GM21528 (cell line): ENCODE results near the gene KRT3.

ENCODE experiments used
- ATAC-seq: cut with Tn5 transposase; IDR thresholded peaks from one replicate; pipeline ENCODE4 v1.9.1; 2021; ENCODE audit warnings: mild to moderate bottlenecking, moderate library complexity; ENCODE audit not compliant: unreplicated experiment, low FRiP score

The KRT3 gene

GRCh38 chr12:52795694-52796428, at the start of gene KRT3:
KRT3 (minus strand) TSS chr12:52796117; CDS start chr12:52796042, 75 bp downstream.
- ATAC-seq, result no peak

GRCh38 chr12:52844386-52844785, 48.5 kb upstream of the KRT3 start:
- no peak for ATAC-seq

GRCh38 chr12:52839436-52840105, 43.7 kb upstream of the KRT3 start:
- no peak for ATAC-seq

GRCh38 chr12:52838609-52839435, 42.9 kb upstream of the KRT3 start:
- no peak for ATAC-seq

GRCh38 chr12:52837781-52838608, 42.1 kb upstream of the KRT3 start:
- ATAC-seq, result no peak

- no peak for ATAC-seq
These were observed 41.5 kb upstream of the KRT3 start for GRCh38 chr12:52837413-52837741.

GRCh38 chr12:52836491-52837412, 40.8 kb upstream of the KRT3 start:
- ATAC-seq, result no peak

GRCh38 chr12:52836042-52836466, 40.1 kb upstream of the KRT3 start:
- ATAC-seq, result no peak

- no peak for ATAC-seq
These were observed 39.5 kb upstream of the KRT3 start for GRCh38 chr12:52835271-52836041.

GRCh38 chr12:52834727-52835001, 38.7 kb upstream of the KRT3 start:
- no peak for ATAC-seq

GRCh38 chr12:52833922-52834726, 38.2 kb upstream of the KRT3 start, which contains the start of gene KRT79:
KRT79 (minus strand) TSS chr12:52834311; CDS start chr12:52834260, 51 bp downstream.
- ATAC-seq, result no peak

- no peak for ATAC-seq
These were observed 37.3 kb upstream of the KRT3 start for GRCh38 chr12:52832985-52833905.

- no peak for ATAC-seq
These were observed 36.5 kb upstream of the KRT3 start for GRCh38 chr12:52832451-52832850.

GRCh38 chr12:52831251-52831650, 35.3 kb upstream of the KRT3 start:
- ATAC-seq, result no peak

- ATAC-seq, result no peak
These were observed 34.3 kb upstream of the KRT3 start for GRCh38 chr12:52829986-52830770.

GRCh38 chr12:52828591-52829021, 32.7 kb upstream of the KRT3 start:
- ATAC-seq, result no peak
